ENCODE measurements around the gene ABTB2.

DNA sequence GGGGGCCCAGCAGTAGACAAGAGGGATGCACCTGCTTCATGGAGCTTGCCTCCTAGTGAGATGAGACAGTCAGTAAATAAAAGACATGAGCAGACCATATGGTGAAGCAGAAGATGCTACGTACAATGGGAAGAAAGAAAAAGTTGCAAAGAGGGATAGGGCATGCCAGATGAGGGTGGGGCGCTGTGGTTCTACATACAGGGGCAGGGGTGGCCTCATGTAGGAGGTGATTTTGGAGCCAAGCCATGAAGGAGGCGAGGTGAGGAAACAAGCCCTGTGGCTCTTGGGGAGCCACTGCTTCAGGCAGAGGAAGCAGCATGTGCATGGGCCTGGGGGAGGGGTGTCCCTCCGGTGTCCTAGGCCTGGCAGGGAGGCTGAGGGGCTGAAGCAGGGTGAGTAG is 237.2 kb downstream of the ABTB2 start:
- TF ChIP-seq CTCF (IDR thresholded peaks at IDR 0.05) (no peak), POLR2AphosphoS5 (IDR thresholded peaks at IDR 0.05) (no peak)
